HG02884 (cell line): ENCODE results near the gene MED13.
A peak's percentile ranks its signal among the peaks of the same experiment; 100 is the strongest.

ENCODE experiments used
- ATAC-seq: cut with Tn5 transposase; IDR thresholded peaks from one replicate; pipeline ENCODE4 v1.9.1; 2021; ENCODE audit warnings: mild to moderate bottlenecking, moderate library complexity; ENCODE audit not compliant: unreplicated experiment

The MED13 gene, protein sequence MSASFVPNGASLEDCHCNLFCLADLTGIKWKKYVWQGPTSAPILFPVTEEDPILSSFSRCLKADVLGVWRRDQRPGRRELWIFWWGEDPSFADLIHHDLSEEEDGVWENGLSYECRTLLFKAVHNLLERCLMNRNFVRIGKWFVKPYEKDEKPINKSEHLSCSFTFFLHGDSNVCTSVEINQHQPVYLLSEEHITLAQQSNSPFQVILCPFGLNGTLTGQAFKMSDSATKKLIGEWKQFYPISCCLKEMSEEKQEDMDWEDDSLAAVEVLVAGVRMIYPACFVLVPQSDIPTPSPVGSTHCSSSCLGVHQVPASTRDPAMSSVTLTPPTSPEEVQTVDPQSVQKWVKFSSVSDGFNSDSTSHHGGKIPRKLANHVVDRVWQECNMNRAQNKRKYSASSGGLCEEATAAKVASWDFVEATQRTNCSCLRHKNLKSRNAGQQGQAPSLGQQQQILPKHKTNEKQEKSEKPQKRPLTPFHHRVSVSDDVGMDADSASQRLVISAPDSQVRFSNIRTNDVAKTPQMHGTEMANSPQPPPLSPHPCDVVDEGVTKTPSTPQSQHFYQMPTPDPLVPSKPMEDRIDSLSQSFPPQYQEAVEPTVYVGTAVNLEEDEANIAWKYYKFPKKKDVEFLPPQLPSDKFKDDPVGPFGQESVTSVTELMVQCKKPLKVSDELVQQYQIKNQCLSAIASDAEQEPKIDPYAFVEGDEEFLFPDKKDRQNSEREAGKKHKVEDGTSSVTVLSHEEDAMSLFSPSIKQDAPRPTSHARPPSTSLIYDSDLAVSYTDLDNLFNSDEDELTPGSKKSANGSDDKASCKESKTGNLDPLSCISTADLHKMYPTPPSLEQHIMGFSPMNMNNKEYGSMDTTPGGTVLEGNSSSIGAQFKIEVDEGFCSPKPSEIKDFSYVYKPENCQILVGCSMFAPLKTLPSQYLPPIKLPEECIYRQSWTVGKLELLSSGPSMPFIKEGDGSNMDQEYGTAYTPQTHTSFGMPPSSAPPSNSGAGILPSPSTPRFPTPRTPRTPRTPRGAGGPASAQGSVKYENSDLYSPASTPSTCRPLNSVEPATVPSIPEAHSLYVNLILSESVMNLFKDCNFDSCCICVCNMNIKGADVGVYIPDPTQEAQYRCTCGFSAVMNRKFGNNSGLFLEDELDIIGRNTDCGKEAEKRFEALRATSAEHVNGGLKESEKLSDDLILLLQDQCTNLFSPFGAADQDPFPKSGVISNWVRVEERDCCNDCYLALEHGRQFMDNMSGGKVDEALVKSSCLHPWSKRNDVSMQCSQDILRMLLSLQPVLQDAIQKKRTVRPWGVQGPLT (N-terminal part only)

DNA sequence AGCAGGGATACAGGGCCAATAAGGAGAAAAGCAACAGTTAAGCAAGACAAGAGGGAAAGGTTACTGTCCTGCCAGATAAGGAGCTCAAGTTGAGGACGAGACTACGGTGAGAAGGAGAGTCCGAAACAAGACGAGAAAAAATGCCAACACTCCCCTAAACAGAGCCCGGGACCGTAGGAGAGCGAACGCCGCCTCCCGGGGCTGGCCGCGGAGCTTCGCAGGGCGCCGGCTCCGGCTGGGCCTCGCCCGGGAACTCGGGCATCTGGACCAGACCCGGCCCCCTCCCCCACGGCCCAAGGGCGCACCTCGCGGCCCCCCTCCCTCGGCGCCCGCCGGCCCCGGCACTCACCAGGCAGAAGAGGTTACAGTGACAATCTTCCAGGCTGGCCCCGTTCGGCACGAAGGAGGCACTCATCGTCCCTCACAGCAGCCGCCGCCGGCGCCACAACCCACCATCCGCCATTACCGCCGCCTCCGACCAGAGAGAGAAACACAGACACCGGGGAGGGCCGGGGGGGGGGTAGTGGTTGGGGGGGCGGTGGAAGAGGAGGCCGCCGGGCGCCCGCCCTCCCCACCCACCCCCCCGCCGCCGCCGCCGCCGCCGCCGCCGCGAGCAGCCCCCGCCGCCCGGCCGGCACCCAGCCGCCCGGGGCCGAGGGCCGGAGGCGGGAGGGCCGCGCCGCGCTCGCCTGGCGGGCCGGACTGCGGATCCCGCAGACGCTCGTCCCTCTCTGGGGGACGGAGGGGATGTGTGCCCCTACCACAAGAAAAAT is at the start of gene MED13:
TSS of gene MED13 (minus strand) at position 488 of the 773 bp plus-strand sequence. CDS start at position 415, 73 bp downstream.
- no peak for ATAC-seq

DNA sequence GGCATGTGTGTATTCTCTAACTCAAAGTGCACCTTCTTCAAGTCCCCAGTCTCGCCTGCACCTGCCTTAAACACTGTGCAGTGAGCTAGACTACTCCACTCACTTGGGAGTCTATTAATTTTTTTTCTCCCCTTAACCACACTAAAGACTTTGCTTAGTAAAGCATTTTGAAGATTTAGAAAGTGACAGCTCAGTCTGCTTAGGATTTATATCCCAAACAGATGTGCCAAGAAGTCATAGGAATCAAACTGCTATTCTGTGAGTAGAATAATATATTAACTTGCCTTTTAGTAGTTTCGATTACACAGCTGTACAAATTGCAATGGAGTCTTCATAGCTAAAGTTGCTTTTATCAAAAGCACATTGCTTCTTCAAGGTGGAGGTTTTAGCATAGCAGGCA is 47.2 kb upstream of the MED13 start:
- no peak for ATAC-seq

DNA sequence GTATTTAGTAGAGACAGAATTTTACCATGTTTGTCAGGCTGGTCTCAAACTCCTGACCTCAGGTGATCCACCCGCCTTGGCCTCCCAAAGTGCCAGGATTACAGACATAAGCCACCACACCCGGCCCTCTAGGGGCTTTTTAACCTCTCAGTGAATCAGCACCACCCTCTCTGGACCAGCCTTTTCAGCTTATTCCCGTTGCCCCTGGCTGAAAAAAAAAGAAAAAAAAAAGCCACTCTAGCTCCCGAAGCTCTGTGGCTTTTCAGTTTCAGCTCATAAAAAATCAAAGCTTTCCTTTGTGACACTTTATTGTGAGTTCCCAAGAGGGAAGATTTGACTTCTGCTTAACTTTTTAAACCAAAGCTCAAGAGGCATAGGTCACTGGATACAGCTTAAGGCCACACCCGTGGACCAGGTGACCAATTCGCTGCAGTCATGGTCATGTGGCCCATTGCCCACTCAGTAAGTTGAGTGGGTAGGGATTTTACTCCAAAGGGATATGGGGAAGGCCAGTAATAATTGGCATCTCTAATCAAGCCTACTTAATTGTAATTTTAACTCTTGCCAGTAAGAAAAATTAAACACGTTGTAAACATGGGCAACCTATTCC is 46.6 kb upstream of the MED13 start:
- no peak for ATAC-seq

DNA sequence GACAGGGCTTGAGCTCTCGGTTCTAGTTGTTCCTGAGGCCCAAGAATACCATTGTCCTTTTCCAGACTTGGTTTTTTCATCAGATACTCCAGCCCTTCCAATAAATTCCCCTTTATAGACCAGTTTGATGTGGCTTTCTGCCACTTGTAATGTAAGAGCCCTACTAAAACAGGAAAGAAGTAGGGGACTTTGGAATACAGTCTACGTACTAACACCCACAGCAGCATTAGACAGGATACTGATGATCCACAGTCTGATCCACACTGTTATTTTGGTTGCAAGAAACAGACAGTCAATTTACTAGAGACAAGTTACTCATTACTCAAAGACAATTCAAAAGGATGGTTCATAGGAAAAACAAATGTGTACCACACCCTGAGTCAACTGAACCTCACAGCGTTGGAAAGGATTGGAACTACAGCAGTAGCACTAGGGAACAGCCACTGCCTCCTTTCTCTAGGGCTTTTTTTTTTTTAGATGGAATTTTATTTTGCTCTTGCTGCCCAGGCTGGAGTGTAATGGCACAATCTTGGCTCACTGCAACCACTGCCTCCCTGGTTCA is 45.9 kb upstream of the MED13 start:
- no peak for ATAC-seq

DNA sequence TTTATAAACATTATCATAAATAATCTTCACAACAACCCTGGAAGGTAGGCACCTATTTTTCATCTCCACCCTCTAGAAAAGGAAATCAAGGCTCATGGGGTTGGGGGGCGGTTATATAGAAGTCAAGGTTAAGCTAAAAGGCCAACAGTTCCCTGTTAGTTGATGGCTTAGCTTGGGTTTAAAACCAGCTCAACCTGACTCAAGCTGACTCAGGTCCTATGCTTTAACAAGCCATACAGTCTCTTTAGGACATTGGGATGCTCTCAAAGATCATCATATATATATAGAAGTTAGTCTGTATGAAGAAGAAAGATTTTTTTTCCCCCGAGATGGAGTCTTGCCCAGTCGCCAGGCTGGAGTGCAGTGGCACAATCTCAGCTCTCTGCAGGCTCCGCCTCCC is 44.8 kb upstream of the MED13 start:
- no peak for ATAC-seq

DNA sequence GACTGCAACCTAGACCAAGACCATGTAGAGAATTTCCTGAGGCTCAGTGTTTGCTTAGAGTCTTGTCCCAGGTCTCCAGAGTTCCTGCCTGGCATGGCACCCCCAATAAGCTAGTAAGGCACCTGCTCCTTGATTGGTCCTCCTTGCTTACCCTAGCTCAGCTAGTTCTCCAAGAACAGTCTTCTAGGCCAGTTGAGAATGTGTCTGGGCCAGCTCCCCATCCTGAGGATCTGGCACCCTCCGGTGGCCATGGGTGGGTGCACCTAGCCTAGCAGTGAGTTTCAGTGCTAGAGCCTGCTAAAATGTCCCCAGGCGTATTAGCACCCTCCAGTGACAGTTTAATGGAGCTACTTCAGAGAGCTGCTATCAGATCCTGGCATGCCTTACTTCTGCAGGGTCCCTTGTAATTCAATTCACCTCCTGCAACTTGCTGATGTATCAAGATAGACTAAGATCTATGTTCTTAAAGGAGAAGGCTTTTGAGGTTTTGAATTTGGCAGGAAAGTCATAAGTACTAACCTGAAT is 44.4 kb upstream of the MED13 start:
- ATAC-seq: peak; percentile 98

DNA sequence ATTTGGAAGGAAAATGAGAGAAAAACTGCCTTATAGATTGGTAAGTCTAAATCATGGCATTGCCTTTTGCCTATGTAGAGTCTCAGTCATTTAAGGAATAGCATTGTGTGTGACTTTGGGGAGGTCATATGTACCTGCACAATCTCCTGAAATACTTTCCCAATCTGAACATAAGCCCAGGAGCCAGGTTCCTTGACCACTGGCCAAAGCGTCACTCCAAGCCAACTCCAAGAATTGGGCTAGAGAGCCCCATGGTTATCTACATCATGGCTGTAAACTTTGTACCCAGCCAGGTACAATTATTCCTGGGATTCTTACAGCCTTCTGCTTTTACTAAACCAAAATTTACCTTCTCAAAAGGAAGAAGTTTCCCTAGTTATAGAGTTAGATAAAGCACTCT is 40.8 kb upstream of the MED13 start:
- ATAC-seq: no peak

DNA sequence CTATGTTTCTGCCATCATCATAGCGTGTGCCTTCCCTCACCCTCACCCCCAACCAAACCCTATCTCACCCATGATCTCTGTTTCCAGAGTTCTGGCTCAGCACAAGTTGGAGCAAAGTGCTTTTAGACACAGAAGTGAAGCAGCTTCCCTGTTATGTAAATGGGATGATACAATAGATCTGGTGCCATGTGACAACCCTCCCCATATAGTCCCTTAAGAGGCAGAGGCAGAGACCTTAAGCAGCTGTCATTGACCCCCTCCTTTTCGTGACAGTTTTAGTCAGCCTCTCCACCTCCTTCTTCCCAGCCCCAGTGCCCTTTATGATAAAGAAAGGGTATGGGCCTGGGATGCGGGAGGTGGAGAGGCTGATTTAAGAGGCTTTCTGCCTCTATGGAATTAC is 40.3 kb upstream of the MED13 start:
- ATAC-seq: no peak

DNA sequence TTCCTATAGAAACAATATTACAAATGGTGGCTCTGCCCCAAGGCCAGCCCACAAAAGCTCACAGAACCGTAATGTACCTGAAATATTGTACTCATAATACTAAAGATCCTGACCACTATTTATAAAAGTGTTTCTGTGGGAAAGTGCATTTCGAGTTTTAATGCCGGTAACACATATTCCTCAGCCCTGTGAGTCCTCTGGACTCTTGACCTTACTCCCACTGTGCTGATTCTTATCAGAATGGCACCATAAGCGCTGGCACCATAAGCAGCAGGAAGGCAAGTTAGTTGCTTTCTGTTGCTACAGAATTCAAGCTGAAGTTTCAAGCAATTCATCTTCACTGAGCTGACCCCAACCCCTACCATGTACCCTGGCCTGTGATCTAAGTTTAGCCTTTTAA is 36.4 kb upstream of the MED13 start:
- no peak for ATAC-seq

DNA sequence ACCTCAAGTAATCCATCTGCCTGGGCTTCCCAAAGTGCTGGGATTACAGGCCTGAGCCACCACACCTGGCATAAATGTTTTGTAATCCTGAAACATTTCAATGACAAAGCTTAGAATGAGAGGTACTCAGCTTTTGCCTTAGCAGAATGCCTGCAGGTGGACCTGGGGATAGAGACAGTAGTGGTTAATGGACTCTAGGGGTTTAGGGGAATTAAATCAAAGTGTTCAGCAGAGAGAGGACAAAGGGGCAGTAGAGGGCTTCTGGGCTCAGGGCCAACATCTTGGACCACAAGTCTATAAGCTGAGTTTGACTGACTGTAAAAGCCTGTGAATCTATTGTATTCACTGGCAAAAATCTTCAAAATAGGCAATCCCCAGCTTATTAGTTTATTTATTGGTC is 36.0 kb upstream of the MED13 start:
- no peak for ATAC-seq

DNA sequence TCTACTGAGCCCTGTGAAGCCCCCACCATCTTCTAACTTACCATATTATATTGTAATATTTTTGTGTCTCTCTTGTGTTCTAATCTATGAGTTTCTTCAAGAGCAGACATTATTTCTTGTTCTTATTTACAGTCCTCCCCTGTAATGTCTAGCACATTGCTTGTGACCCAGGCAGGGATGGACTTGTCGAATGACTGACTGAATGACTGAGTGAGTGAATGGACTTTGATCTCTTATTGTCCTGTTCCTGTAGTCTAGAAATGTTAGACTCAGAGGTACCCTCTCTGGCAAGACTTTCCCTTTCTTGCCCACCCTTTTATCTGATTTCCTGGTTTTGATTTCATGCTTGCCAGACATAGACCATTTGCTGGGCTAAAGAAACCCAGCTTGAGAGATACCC is 35.0 kb upstream of the MED13 start:
- no peak for ATAC-seq

DNA sequence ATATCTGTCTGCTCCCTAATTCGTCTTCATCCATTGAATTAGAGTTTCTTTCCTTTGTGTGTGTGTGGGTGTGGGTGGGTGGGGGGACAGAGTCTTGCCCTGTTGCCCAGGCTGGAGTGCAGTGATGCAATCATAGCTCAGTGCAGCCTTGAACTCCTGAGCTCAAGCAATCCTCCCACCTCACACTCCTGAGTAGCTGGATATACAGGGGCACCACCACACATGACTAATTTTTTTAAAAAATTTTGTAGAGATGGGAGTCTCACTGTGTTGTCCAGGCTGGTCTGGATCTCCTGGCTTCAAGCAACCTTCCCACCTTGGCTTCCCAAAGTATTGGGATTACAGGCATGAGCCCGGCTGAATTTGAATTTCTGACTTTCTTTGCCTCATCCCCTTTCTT is 34.5 kb upstream of the MED13 start:
- no peak for ATAC-seq

DNA sequence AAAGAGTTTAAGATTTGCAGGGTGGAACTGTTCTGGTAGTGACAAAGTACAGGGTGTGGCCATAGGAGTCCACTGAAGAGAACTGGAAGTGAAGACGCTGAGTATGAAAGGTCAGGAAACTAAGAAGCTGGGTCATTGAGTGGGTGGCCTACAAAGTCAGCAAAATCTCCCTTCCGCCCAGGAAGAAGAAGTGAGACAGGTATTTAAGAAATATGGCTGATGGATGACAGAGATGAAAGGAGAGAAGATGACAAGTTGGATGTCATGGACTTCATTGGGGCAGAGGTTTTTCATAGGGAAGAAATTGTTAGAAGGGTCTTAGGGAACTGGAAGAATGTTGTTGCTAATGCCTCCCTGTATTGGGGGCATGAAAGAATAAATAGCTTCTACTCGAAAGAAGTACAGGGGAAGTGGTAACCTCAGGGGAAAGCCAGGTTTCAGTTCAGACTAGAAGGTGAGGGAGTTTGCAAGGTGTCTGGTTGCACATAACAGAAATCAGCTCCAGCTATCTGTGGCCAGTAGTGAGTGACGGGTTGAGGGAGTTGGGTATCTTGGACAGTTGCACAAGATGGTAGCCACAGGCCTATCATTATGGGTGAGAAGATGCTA is 33.6 kb upstream of the MED13 start:
- ATAC-seq: peak; percentile 90

DNA sequence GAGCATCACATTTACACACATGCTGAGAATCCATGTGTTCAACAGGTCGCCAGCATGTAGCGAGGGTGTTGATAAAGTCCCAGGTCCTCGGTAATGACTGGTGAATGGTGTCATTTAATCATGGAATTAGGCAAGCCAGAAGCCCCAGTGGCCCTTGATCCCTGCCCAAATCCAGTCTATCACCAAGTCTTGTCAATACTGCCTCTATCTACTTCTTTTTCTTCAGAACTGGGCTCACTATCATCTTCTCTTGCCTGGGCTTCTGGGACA is 31.3 kb upstream of the MED13 start:
- no peak for ATAC-seq

DNA sequence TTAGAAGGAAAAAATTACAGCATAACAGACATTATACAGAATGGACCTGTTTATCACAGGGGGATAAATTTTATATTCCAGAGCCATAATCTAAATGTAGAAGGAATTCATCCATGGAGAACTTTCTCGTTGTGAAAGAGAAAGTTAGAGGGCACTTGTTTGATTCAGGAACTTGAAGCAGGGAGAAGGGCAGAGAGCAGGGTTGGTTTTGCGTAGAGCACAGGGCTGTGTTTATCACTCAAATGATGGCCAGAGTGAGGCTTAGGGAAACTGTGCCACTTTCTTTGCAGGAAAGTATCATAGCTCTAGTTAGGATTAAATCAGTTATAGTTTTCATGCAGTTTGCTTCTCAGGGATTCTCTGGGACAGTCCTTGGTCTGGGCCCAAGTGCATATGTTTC is 29.1 kb upstream of the MED13 start:
- no peak for ATAC-seq

DNA sequence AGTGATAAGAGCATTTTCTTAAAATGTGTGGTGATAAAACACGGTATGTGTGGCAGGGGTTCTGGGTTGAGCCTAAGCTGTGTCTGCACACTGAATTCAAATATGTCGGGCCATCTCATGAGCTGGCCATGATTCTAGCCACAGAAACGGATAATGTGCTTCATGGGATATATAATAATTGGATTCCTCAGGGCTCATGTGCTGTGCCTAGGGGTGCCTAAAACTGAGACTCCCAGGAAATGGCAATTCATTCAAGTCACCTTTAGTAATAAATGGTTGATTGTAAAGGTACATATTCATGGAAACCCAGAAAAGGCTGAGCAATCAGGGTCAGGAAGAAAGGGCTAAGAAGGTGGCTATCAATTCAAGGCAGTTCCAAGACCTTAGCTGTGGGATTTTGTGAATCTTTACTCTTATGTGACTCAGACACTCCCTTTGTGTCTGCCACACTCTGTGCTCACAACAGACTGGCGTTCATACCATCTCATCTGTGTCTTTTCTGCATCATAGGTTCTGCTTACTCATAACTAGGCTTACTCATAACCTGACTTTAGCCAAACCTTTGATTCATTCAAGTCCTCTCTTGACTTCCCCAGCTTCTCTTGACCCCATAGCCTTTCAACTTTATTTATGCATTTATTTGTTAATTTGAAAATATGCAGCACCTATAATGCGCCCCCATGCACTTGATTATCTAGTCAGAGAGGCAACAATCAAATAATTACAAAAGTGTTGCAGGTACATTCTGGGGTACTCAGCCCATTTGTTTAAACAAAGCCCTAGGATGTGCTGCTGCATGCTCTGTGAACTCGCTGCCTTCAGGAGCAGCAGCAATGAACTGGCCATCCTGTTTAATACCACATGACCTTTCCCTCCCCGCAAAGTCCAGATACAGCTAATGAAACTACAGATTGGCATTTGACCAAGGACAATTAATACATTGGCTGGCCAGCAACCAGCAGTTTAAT is 28.4 kb upstream of the MED13 start:
- peak; percentile 97 for ATAC-seq

DNA sequence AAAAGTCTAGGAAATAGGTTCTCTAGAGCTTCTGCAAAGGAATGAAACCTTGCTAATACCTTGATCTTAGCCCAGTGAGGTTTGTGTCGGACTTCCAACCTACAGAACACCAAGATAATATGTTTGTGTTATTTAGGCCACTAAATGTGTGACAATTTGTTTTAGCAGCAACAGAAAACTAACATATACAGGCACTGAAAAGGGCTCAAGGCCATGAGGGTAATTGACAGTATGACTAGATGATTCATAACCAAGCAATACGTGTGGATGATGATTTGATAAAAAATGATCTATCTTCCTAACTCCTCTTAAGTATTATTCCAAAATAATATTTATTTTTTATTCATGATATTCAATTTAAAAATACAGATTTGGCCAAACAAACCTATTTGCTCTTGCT is 27.7 kb upstream of the MED13 start:
- no peak for ATAC-seq

DNA sequence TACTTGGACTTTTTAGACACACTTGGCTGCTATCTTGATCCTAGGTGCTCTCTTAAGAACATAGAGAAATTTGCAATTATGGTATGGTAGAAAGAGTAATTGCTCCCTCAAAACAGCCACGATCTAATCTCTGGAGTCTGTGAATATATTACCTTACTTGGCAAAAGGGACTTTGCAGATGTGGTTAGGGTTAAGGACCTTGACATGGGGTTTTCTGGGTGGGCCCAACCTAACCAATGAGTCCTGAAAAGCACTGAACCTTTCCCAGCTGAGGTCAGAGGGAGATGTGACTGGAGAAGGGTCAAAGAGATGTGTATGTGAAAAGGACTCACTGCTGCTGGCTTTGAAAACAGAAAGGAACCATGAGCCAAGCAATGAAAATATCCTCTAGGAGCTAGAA is 26.7 kb upstream of the MED13 start:
- ATAC-seq: no peak
